Nephron (organoid): ENCODE measurements around the gene PRR5L.

Source experiments
- H3K27ac Mint-ChIP-seq, 3 experiments: 2 replicates each; pipeline ENCODE4 v1.8.0; 2020; ENCODE audit warnings: mixed read lengths in 3 of 3, mild to moderate bottlenecking in 2 of 3, moderate library complexity in 1 of 3
- H3K27me3 Mint-ChIP-seq: 2 replicates; pipeline ENCODE4 v1.8.0; 2021; ENCODE audit warnings: low read depth, mild to moderate bottlenecking, moderate library complexity, mixed read lengths
- H3K36me3 Mint-ChIP-seq: 2 replicates; pipeline ENCODE4 v1.8.0; 2020; ENCODE audit warnings: low read depth, mixed read lengths
- H3K4me1 Mint-ChIP-seq: 2 replicates; pipeline ENCODE4 v1.8.0; 2020; ENCODE audit warnings: mixed read lengths
- H3K4me3 Mint-ChIP-seq, 3 experiments: 2 replicates each; pipeline ENCODE4 v1.8.0; 2020; ENCODE audit warnings: mild to moderate bottlenecking in 3 of 3, mixed read lengths in 3 of 3, moderate library complexity in 2 of 3
- H3K9me3 Mint-ChIP-seq: 2 replicates; pipeline ENCODE4 v1.8.0; 2020; ENCODE audit warnings: mixed read lengths
- CTCF ChIP-seq, 3 experiments: fragments of 200-600 bp; sonication (generic); IDR thresholded peaks; one replicate each; pipeline ENCODE4 v1.5.0; 2021; ENCODE audit warnings: antibody characterized with exemption in 3 of 3; ENCODE audit not compliant: unreplicated experiment in 3 of 3

The PRR5L gene

GRCh38 chr11:36455658-36456111, 159.6 kb downstream of the PRR5L start:
- Mint-ChIP-seq H3K36me3 (no peaks in the 10 kb centered on the region), H3K4me1 (peaks cover 60% of the 10 kb centered on the region), H3K4me3 (no peak overlapping the region), H3K27ac (peak overlapping the region; percentile 61 to 91 (median 79)), H3K27me3 (peaks cover 6% of the 10 kb centered on the region), H3K9me3 (no peaks in the 10 kb centered on the region)
- TF ChIP-seq CTCF (IDR thresholded peaks at IDR 0.05; ENCODE audit: unreplicated experiment in 3 of 3), result no peak

GRCh38 chr11:36456156-36456555, 160.1 kb downstream of the PRR5L start:
- peaks cover 9% of the 10 kb centered on the region for H3K27me3 Mint-ChIP-seq
- TF ChIP-seq CTCF (IDR thresholded peaks at IDR 0.05; ENCODE audit: unreplicated experiment in 3 of 3), result no peak
- H3K27ac Mint-ChIP-seq, result peak overlapping the region; percentile 61 to 91 (median 79)
- no peaks in the 10 kb centered on the region for H3K9me3 Mint-ChIP-seq
- peaks cover 58% of the 10 kb centered on the region for H3K4me1 Mint-ChIP-seq
- no peak overlapping the region for H3K4me3 Mint-ChIP-seq
- H3K36me3 Mint-ChIP-seq, result no peaks in the 10 kb centered on the region

GRCh38 chr11:36458129-36458915, 162.2 kb downstream of the PRR5L start:
- Mint-ChIP-seq H3K27ac (peak overlapping the region in 2 of 3 experiments; percentile 55 to 79), H3K27me3 (peaks cover 9% of the 10 kb centered on the region), H3K4me3 (no peak overlapping the region), H3K36me3 (no peaks in the 10 kb centered on the region), H3K9me3 (no peaks in the 10 kb centered on the region), H3K4me1 (peaks cover 38% of the 10 kb centered on the region)
- TF ChIP-seq CTCF (IDR thresholded peaks at IDR 0.05; ENCODE audit: unreplicated experiment in 3 of 3), result no peak

- peaks cover 9% of the 10 kb centered on the region for H3K27me3 Mint-ChIP-seq
- no peaks in the 10 kb centered on the region for H3K9me3 Mint-ChIP-seq
- H3K27ac Mint-ChIP-seq, result no peak overlapping the region
- TF ChIP-seq CTCF (IDR thresholded peaks at IDR 0.05; ENCODE audit: unreplicated experiment in 3 of 3), result no peak
- no peak overlapping the region for H3K4me3 Mint-ChIP-seq
- peaks cover 4% of the 10 kb centered on the region for H3K36me3 Mint-ChIP-seq
- peaks cover 31% of the 10 kb centered on the region for H3K4me1 Mint-ChIP-seq
Observed at GRCh38 chr11:36459046-36459445, 163.0 kb downstream of the PRR5L start.

GRCh38 chr11:36460220-36460619, 164.1 kb downstream of the PRR5L start:
- Mint-ChIP-seq H3K9me3 (no peaks in the 10 kb centered on the region), H3K4me3 (no peak overlapping the region), H3K27me3 (peaks cover 9% of the 10 kb centered on the region), H3K4me1 (peaks cover 19% of the 10 kb centered on the region), H3K27ac (no peak overlapping the region), H3K36me3 (peaks cover 4% of the 10 kb centered on the region)
- TF ChIP-seq CTCF (IDR thresholded peaks at IDR 0.05; ENCODE audit: unreplicated experiment in 3 of 3), result no peak

GRCh38 chr11:36462321-36462720, 166.2 kb downstream of the PRR5L start:
- no peaks in the 10 kb centered on the region for H3K9me3 Mint-ChIP-seq
- H3K4me3 Mint-ChIP-seq, result no peak overlapping the region
- H3K36me3 Mint-ChIP-seq, result peaks cover 7% of the 10 kb centered on the region
- no peak overlapping the region for H3K27ac Mint-ChIP-seq
- no peak for TF ChIP-seq CTCF (IDR thresholded peaks at IDR 0.05; ENCODE audit: unreplicated experiment in 3 of 3)
- H3K4me1 Mint-ChIP-seq, result no peaks in the 10 kb centered on the region
- peaks cover 12% of the 10 kb centered on the region for H3K27me3 Mint-ChIP-seq
